NCI-H1105 treated with DMSO at 0.1 percent for 48 hours (cell line): ENCODE data around the gene SLC13A5.
"Not testable (repeated sequence)": the region's sequence is repeated elsewhere in the genome, so short reads cannot be mapped to it uniquely, and the experiment has no call there.

Experiments used
- DNase-seq: peaks from one replicate; lab custom pipeline; 2025; lab: John Stamatoyannopoulos, UW

The SLC13A5 gene

DNA sequence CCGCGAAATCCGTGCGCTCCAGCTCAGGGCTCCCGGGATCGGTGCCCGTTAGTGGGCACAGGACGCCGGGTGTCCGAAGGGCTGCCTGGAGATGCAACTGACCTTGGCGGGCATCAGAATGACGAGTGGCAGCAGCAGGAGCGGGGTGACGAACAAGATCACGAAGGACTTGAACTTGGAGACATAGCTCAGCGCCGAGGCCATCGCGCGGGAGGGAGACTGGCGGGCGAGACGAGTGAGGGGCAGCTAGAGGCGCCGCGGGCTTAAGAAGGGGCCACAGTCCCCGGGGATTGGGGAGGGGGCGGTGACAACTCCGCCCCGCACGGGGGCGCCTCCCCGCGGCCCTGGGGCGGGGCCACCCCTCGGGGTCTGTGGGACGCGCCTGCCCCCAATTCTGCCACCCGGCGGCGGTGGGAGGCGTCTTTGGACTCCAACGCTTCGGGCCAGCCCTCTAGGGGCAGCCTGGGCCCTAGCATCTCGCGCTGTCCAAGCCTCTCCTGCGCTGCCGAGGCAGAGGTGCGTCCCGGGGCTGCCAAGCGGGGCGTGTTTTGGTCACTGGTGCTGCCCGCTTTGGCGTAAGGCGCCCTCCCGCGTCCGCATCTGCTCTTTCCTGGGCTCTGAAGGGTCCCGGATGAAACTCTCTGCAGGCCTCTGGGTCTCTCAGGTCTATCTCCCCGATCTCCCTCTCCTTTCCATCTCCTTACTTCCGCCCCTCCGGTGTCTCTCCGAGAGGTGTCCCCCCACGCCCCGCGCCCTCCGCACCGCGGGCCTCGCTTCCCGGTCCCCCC is at the start of gene SLC13A5:
SLC13A5 (minus strand) TSS at position 240 of the 788 bp plus-strand sequence; CDS start at position 204, 36 bp downstream.
- peak; percentile 19 for DNase-seq

DNA sequence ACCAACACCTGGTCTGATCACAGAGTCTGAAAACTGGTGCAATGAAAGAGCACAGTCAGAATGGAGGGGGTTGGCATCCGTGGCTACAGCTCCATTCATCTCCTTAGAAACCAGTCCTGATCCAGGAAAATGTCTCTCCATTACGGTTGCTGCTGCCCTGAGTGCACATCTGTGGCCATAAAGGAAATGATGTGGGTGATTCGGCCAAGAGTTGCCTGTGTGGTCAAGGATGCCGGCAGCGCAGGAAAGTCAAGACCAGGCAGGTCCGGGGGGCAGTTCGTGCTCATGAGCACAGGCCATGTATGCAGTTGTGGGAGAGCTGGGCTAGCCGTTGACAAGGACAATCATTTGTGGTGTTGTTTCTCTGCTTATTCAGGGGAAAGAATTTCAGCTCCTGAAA is 48.6 kb upstream of the SLC13A5 start:
- no peak for DNase-seq

- no peak for DNase-seq
Observed at GRCh38 chr17:6757747-6758146, 44.6 kb upstream of the SLC13A5 start.

GRCh38 chr17:6756425-6757031 is 43.4 kb upstream of the SLC13A5 start:
- DNase-seq = no peak

DNA sequence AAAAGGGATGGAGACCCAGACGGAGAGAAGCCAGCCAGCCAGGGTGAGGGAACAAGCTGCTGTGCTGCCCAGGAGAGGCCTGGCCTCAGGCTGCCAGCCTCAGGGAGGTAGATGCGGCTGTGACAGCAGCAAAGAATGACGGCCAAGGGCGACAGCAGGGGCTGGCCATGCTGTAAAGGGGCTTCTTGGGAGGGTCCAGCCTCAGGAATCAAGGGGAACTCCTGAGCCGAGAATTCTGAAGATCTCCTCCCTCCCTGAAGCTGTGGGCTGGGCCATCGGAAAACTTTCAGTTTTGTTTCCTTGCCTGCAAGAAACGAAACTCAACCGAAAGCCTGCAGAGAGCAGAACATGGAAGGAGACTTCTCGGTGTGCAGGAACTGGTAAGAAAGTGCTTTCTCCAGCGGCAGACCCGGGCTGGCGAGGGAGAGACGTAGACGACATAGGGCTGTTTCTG is 42.6 kb upstream of the SLC13A5 start, which contains the start of gene XAF1:
XAF1 (plus strand) TSS at position 316 of the 454 bp plus-strand sequence; CDS start at position 349, 33 bp downstream.
- DNase-seq = no peak

DNA sequence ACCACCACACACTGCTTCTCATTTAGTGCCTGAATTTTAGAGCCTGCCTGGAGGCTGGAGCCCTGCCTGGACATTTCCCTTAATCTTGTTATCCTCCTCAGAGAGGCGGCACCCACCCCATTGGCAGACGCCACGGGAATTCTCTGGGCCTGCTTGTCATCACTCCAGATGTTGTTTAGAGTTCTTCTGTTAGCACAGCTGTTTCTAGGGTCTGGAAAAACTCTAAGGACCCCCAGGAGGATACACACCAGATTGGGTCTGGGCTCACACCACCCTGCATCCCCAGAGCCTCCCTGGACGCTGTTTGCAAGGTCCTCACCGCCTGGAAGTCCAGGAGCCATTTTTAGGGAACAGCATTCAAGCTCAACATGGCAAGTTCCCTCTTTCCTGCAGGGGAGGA is 42.1 kb upstream of the SLC13A5 start:
- DNase-seq = no peak

DNA sequence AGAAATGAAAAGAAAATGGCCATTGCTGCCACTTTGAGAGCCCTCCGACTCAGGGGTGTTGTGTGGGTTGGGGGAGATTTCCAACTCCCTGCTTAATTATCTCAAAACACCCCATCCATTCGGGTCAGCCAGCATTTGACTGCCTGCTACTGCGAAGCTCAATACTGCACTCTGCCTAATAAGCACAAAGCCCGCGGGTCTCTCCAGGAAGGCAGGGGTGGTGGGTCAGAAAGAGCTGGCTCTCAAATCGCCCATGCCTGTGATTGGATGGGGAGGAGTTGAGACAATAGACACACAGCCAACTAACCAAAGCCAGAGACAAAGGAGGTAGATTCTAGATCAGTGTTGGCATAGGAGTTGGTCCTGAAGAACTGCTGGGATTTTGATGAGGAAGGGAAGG is 40.4 kb upstream of the SLC13A5 start:
- no peak for DNase-seq

GRCh38 chr17:6753006-6753445 is 39.9 kb upstream of the SLC13A5 start:
- DNase-seq = peak; percentile 4

DNA sequence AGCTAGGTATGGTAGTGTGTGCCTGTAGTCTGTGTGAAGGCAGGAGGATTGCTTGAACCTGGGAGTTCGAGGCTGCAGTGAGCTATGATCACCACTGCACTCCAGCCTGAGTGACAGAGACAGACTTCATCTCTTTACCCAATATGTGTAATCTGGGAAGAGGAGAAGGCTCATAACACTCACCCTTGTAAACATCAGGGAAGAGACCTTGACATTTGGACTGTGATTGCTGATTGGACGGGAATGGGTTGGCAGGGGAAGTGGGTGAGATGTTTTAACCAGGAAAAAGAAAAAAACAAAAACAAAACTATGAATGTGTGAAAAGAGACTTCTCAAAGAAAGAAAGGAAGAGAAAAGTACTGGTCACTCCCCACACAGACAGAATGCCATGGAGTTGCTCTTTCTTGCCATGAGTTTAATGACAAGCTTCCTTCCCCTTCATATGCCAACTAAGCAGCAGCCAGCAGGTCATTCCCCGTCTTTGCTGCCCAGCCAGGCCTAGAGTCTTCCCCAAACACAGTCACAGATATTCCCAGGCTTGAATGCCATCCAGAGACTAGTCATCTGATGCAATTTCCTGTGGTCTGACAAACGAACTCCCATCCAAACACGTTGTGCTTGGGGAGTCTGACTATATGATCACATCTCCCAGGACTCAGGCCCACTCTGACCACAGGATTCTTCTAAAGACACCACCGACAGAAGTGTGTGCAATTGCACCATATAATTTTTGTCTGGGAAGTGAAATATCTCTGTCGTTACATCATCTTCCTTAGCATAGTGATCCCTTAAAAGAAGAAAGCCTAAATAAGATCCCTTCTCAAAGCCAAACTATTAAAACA is 39.1 kb upstream of the SLC13A5 start:
- no peak for DNase-seq

DNA sequence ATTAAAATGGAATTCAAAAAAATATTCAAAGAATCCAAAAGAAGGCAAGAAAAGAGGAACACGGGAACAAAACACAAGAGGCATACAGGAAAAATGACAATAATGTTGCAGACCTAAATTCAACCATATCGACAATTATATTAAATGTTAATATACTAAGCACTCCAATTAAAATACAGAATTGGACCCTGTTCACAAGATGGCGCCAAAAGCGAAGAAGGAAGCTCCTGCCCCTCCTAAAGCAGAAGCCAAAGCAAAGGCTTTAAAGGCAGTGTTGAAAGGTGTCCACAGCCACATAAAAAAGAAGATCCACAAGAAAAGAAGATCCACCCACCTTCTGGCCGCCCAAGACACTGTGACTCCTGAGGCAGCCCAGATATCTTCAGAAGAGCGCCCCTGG is 36.4 kb upstream of the SLC13A5 start:
- no peak for DNase-seq

DNA sequence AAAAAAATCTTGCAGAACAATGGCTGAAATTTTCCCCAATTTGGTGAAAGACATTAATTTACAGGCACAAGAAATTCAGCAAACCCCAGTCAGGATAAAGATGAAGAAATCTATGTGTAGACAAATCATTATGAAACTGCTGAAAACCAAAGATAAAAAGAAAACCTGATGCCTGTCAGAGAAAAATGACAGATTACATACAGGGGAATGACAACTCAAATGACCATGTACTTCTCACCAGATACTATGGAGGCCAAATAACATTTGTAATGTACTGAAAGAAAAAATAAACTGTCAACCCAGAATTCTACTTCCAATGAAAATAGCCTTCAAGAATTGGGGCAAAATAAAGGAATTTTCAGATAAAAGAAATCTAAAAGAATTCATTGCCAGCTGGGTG is 35.4 kb upstream of the SLC13A5 start:
- no peak for DNase-seq

- DNase-seq = not testable (repeated sequence)
Observed at GRCh38 chr17:6746665-6747064, 33.5 kb upstream of the SLC13A5 start.

GRCh38 chr17:6729531-6729930 is 16.4 kb upstream of the SLC13A5 start:
- DNase-seq = no peak

DNA sequence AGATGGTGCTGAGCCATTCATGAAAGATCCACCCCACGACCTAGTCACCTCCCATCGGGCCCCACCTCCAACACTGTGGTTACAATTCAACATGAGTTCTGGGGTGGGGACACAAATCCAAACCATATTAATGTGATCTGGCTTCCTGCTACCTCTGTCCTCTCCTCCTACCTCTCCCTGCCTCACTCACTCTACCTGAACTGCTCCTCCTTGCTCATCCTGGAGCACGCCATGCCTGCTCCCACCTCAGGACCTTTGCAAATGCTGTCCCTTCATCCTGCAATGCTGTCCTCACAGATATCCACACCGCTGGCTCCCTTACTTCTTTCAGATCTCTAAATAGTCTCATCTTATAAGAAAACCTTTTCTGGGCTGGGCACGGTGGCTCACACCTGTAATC is 10.8 kb upstream of the SLC13A5 start:
- no peak for DNase-seq

- DNase-seq = no peak
Observed at GRCh38 chr17:6721744-6722143, 8.6 kb upstream of the SLC13A5 start.

DNA sequence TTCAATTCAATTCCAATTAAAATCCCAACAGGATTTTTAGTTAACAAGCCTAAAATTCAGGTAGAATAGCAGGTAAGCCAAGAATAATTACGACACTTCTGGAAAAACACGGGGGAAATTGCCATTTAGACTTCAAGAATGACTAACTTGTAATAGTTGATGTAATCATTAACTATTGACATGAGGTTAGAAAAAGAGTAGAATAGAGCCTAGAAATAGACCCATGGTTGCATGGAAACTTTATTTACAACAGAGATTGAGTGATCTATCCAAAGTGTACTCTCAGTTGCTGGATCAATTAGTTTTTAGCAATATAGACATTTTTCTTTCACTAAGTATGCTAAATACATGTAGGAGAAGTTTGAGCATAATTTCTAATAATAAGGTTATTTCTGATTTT is 3.6 kb upstream of the SLC13A5 start:
- DNase-seq = no peak

DNA sequence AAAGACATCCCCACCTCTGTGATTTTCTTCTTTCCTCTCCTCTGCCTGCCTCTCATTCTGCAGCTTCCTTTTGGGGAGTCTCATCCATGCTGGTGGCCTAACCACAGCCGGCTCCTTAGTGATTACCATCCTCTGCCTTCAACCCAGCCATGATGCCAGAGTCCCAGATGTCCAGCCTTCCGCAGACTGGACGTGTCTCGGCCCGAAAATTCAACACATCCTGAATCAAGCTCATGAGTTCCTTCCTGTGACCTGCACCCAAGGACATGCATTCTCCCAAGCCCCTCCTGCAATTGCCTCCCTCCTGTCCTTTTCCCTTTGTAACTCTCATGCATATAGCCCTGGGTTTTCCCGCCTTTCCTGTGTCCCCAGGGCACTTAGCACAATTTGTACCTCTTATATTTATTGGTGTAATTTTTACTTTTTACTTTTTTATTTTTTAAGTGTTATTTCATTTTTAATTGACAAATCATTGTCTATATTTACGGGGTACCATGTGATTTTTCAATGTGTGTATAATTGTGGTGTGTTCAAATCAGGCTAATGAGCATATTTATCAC is 1.2 kb upstream of the SLC13A5 start:
- no peak for DNase-seq

DNA sequence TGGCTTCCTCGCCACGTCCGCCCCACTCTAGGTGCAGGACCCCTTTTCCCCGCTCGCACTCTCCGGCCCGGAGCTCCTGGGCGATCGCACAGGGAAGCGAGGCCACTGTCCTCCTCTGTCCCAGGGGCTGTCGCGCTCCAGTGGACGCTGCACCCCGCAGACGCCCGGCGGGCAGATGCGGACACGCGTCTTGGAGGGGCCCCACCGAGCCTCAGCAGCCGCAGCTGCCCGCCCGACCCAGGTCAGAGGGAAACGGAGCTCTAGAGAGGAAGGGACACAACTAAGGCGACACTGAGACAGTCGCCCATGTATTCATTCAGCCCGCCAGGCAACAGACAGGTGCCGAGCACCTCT is 726 bp upstream of the SLC13A5 start:
- no peak for DNase-seq

- no peak for DNase-seq
Observed at GRCh38 chr17:6712854-6713129, 377 bp downstream of the SLC13A5 start.

DNA sequence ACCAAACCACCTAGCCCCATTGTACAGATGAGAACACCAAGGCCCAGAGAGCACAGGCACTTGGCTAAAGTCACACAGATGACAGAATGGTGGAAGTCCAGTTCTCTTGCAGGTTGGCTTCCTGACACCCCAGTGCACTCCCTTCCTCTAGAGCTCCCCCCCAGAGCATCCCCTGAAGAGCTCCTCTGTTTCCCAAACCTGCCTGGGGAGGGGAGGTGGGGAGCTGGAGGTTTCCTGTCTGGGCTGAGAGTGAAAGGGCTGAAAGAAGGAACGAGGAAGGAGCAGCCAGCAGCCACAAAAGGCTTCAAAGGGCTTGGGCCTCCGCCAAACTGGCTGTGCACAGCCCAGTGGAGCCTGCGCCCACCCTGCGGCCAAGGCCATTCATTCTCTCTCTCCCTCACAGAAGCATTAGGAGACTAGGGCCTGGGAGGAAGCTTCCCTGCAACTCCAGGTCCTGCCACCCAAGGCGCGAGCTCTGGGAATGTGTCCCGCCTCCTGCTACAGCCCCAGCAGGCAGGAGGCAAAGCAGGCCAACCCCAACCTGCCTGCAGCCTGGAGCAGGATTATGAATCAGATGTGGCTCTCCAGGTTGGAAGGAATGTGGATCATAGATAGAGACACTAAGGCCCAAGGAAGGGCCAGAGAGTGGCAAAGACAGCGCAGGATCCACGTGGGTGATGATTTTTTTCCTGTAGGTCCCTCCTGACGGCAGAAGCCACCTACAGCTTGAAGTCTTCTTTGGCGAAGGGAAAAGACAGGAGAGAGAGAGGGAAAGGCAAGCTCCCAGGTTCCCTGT is 913 bp downstream of the SLC13A5 start:
- no peak for DNase-seq

DNA sequence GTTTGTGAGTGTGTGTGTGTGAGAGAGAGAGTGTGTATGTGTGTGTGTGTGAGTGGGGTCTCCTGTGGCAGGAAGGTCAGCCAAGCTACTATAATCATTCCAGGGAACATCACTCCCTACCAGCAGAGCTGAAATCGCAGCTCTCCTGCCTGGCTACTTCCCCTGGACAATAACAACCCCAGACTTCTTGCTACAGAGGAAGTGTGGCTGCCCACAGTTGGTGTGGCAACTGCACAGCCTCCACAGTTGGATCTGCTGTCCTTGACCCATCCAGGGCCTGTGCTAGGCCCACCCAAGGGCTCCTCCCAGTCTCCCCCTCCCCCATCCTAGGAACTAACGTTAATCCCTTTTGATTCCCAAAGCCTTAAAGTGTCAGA is 1.5 kb downstream of the SLC13A5 start:
- no peak for DNase-seq
